GM10266 (cell line): ENCODE measurements around the gene KIAA0513.

Experiments
- DNase-seq: peaks from one replicate; pipeline ENCODE4 v3.0.0; 2012; ENCODE audit errors: extremely low spot score
- CTCF ChIP-seq: IDR thresholded peaks from 2 replicates; pipeline ENCODE4 v1.5.1; 2012; ENCODE audit warnings: mild to moderate bottlenecking, low read depth; ENCODE audit not compliant: control insufficient read depth, insufficient read depth; ENCODE audit errors: missing control alignments

Gene KIAA0513

GRCh38 chr16:85046931-85047866 lies 19.6 kb downstream of the KIAA0513 start:
- DNase-seq, result no peak
- no peak for TF ChIP-seq CTCF

DNA sequence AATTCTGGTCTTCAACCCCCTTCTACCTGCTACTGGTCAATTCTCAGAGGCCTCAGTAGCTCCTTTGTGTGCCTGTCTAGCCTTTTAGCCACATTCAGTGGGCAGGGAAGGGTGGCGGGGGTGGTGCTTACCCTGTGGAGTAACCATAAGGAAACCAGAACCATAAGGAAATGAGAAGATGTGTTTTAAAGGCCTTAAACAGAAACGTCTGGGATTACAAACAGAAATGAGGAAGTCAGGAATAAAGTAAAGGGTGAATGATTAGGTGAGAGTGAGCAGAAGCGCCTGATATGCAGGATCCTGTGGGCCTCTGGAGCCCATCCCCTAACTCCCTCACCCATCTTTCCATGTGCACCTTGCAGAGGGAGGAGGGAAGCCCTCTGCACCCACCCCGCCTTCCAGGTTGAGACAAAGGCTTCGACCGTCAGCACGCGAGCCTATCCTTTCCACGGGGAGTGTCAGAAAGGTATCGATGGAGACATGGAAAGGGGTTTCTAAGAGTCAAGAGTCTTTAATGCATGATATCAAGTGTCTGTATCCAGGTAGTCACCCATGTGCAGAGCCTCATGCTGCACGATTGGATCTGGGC lies 20.4 kb downstream of the KIAA0513 start:
- no peak for TF ChIP-seq CTCF
- no peak for DNase-seq

DNA sequence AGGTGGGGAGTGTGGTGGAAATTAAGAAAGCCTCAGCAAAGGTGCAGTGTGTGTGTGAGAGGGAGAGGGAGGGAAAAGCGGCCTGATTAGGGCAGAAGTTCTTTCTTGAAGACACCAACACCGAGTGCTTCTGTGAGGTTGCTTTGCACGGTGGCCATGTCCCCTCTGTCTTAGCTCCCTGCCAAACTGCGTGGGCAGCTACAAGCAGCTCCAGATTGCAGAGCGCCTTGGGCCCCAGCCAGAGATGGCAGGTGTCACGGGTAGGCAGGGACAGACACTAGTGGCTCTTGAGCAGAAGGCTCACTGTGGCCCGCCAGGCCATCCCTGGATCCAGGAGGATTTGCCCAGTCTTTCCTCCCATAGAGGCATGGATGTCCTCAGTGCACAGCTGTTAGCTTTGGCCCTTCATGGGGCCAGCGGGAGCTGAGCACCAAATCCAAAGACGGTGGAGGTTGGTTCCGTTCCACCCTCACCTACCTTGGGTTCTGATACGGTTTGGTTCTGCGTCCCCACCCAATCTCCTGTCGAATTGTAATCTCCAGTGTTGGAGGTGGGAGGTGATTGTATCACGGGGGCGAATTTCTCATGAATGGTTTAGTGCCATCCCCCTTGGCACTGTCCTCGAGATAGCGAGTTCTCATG lies 21.4 kb downstream of the KIAA0513 start:
- no peak for DNase-seq

GRCh38 chr16:85049706-85050305 lies 22.2 kb downstream of the KIAA0513 start:
- TF ChIP-seq CTCF, result no peak
- no peak for DNase-seq

More for the DNA sequence above, 21.4 kb downstream of the KIAA0513 start:
- TF ChIP-seq CTCF, result no peak

GRCh38 chr16:85051067-85051581 lies 23.5 kb downstream of the KIAA0513 start:
- no peak for DNase-seq
- no peak for TF ChIP-seq CTCF

- DNase-seq, result no peak
- TF ChIP-seq CTCF, result no peak
Measured at GRCh38 chr16:85051683-85052082, 24.1 kb downstream of the KIAA0513 start.
